ENCODE measurements around the gene POFUT2.

POFUT2 gene

DNA sequence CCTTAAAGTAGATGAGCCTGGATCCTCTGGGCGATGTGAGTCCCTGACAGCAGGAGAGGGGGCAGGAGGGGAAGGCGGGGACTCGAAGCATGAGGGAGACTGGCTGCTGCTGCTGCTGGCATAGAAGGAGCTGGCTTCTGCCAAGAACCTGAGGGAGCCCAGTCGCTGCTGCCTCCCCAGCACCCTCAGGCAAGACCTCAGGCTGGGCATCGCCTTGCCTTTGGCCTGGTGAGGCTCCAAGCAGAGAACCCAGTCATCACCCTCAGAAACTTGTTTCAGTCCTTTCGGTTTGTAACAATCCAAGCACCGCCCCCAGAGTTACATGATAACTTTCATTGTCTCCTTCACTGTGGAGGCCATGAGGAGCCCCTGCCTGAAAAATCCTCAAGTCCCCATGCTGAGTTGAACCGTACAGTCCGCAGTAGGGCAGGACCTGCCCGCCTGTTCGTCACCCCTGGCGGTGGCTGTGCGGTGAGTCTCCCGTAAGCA lies 38.8 kb downstream of the POFUT2 start:
- DNase-seq (ENCODE audit: low spot score), result peak; percentile 6

GRCh38 chr21:45248301-45248892 lies 39.3 kb downstream of the POFUT2 start:
- DNase-seq (ENCODE audit: low spot score), result no peak

DNA sequence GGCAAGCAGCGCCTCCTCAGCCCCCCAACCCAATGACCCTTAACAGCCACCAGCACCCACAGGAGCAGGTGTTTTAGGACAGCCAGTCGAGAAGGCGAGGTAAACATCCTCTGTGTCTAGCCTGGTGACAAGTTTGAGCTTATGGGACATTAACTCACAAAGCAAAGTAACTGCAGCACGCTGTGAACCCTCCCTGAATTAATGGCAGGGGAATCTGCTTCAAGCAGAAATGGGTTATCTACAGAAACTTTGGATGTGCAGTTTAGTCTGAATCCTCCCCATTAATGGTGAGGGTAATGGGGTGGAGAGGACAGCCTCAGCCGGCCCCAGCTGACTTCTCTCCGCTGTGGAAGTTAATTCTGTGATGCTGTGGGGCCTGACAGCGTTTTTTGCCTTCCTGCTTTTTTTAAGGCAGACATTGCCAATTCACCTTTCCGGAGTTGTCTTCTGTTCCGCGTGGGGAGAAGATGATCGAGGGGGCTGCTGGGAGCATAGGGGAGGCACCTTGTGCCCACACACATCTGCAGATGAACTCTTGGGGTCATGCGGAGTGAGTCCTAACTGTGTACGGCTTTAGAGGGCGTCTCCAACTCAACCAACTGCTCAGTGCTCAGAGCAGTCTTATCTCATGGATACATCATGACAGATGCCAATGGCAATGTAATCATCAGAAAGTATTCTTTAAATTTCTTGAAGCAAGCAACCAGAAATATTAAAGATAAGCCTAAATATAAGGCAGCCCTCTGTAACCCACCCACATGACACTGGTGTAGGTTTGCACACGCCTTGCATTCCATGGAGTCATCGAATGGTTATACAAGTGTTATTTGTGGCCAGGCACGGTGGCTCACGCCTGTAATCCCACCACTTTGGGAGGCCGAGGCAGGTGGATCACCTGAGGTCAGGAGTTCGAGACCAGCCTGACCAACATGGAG lies 41.0 kb downstream of the POFUT2 start:
- no peak for DNase-seq (ENCODE audit: low spot score)

DNA sequence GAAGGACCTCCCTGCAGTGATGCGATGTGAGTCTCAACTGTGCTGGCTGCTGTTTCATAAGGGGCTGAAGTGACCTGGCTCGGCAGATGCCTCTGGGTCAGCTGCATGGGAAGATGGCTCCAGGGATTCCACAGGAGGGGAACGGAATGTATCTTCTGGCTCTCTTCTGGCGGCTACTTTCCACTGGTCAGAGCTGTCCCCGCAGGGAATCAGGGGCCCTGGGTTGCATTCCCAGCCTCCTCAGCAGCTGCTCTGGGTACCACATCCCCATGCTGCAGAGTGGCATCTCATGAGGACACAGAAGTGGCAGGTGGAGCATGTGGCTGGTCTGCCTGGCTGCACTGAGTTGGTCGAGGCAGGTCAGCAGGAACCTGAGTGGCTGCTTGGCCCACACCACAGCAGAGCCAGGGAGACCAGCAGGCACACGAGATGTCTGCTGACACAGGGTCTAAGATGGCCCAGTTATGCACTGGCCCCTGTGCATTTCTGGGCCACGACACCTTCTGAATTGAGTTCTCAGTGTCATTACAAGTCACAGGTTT lies 42.8 kb downstream of the POFUT2 start:
- no peak for DNase-seq (ENCODE audit: low spot score)

DNA sequence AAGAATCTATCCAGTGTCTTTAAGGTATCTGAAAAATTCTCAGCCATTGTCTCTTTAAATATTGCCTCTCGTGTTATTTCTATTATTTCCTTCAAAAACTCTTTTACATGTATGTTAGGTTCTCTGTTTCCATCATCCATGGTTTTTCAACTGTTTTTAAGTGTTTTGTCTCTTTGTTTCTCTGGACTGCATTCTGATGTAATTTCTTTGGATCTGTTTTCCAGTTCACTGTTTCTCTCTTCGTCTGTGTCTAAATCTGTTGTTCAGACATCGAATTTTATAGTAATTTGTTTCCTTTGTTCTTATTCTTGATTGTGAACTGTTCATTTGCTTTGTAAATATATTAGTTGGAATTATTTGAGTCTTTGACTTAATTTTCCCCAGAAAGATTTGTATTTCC lies 44.1 kb downstream of the POFUT2 start:
- no peak for DNase-seq (ENCODE audit: low spot score)

GRCh38 chr21:45241357-45241756 lies 46.3 kb downstream of the POFUT2 start:
- DNase-seq (ENCODE audit: low spot score), result no peak

DNA sequence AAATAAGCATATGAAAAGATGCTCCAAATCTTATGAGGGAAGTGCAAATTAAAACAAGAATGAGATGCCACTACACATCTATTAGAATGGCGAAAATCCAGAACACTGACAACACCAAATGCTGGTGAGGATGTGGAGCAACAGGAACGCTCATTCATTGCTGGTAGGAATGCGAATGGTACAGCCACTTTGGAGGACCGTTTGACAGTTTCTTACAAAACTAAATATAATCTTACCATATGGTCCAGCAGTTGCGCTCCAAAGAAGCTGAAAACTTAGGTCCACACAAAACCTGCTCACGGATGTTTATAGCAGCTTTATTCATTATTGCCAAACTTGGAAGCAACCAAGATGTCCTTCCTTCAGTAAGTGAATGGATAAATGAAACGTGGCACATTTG lies 50.3 kb downstream of the POFUT2 start:
- DNase-seq (ENCODE audit: low spot score), result no peak

DNA sequence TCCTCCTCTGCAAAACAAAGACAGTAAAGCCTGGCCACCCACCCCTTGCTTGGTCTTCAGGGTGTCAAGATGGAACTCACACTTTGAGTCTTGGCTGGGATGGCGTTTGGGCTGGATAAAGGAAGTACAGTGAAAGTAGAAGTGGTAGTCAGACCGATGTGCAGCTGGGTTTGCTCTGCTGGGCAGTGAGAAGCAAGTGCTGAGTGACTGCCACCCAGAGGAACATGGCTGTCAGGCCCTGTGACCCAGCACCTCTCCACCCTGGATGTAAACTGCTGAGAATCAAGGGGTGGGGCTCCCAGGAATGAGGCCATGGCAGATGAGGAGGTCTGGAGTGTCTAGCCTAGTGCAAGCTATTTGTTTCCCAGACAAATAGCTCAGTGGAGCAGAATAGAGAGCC lies 51.2 kb downstream of the POFUT2 start:
- DNase-seq (ENCODE audit: low spot score), result no peak

- no peak for DNase-seq (ENCODE audit: low spot score)
Observed at GRCh38 chr21:45235488-45235887, 52.2 kb downstream of the POFUT2 start.

GRCh38 chr21:45234965-45235364 lies 52.7 kb downstream of the POFUT2 start:
- no peak for DNase-seq (ENCODE audit: low spot score)

GRCh38 chr21:45234127-45234526 lies 53.6 kb downstream of the POFUT2 start:
- DNase-seq (ENCODE audit: low spot score), result no peak

GRCh38 chr21:45231705-45232104 lies 56.0 kb downstream of the POFUT2 start:
- no peak for DNase-seq (ENCODE audit: low spot score)

GRCh38 chr21:45228656-45229240 lies 58.9 kb downstream of the POFUT2 start:
- DNase-seq (ENCODE audit: low spot score), result no peak

DNA sequence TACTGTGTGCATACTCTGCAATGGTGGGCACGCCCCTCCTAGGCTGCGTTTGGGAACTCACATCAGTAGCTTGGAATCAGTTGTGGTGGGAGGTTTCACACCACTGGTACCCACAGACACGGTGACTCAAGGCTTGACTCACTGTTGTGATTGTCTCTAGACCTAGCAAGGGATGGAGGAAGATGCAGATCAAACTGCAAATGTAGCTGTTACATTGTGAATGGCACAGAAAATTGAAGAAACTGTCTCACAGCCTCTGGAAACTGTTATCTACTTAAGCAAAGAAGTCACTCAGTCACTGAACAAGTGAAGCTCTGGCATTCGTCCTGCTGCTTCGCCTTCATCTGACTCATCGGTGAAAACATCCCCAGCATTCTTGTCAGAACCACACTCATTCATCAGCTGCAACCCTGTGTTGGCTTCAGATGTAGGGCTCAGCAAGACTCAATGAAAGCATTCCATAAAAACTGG lies 59.5 kb downstream of the POFUT2 start:
- DNase-seq (ENCODE audit: low spot score), result peak; percentile 36

GRCh38 chr21:45227735-45228134 lies 60.0 kb downstream of the POFUT2 start:
- no peak for DNase-seq (ENCODE audit: low spot score)

GRCh38 chr21:45226540-45227326 lies 61.0 kb downstream of the POFUT2 start:
- no peak for DNase-seq (ENCODE audit: low spot score)

DNA sequence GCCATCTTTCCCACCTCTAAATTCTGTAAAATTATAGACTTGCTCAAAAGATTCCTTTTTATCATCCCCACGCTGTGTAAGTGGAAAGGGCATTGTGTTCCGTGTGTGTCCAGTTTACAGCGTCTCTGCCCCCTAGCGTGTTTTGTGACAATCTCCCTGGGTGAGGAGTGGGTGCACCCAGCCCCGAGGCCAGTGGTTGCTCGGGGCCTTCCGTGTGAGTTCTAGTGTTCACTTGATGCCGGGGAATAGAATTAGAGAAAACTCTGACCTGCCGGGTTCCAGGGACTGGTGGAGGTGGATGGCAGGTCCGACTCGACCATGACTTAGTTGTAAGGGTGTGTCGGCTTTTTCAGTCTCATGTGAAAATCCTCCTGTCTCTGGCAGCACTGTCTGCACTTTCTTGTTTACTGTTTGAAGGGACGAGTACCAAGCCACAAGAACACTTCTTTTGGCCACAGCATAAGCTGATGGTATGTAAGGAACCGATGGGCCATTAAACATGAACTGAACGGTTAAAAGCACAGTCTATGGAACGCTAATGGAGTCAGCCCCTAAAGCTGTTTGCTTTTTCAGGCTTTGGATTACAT lies 61.9 kb downstream of the POFUT2 start:
- no peak for DNase-seq (ENCODE audit: low spot score)

DNA sequence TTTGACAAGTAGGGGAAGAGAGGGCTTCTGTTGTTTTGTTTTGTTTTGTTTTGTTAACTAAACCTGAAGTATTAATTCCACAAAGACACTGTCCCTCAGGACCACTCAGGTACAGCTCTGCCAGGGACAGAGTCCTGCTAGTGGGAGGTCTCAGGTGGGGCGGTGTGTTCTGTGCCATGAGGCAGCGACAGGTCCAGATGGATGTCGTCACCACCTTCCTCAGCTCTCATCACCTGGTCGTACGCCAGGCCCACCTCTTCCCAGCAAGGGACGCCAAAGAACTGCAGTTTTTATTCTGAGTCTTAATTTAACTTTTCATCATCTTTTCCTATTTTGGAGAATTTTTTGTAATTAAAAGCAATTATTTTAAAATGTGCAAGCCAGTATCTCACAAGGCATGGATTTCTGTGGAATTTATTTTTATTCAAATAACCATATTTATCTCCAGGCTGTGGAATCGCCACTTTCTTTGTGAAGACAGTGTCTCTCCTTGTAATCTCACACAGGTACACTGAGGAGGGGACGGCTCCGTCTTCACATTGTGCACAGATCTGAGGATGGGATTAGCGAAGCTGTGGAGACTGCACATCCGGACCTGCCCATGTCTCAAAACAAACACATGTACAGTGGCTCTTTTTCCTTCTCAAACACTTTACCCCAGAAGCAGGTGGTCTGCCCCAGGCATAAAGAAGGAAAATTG lies 62.5 kb downstream of the POFUT2 start:
- DNase-seq (ENCODE audit: low spot score), result no peak

GRCh38 chr21:45224189-45224938 lies 63.3 kb downstream of the POFUT2 start:
- no peak for DNase-seq (ENCODE audit: low spot score)

Data from pons (tissue), 1 donor.